GM18498 (cell line): Measurements from ENCODE around the gene EFCAB6.

Experiments used
- ATAC-seq: cut with Tn5 transposase; IDR thresholded peaks from one replicate; pipeline ENCODE4 v1.9.1; 2021; ENCODE audit warnings: mild to moderate bottlenecking, moderate library complexity; ENCODE audit not compliant: unreplicated experiment

Gene EFCAB6

DNA sequence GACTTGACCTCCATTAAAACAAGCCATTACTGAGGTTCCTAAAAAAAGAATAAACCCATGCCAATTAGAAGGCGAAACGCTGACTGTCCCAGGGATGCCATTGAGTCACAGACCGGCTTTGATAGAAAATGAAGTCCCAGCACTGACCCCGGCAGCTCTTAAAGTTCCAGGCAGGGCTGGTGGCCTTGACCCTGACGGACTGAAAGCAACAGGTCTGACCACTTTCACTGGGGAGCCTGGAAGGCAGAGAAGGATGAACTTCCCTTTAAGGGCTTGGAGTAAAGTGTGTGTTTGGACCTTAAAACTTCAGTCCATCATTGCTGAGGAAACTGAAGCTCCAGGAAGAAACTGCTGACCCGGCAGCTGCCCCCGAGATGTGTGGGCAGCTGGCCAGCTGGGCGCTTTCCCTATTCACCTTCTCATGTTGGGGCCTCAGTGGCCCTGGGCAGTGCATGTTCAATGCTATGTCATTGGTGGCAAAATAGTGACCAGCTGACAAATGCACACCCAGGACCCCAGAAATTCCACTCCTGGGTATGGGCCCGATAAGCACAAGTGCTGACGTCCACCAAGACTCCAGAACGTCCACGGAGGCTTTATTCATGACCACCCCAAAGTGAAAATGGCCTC is 18.9 kb upstream of the EFCAB6 start:
- no peak for ATAC-seq

DNA sequence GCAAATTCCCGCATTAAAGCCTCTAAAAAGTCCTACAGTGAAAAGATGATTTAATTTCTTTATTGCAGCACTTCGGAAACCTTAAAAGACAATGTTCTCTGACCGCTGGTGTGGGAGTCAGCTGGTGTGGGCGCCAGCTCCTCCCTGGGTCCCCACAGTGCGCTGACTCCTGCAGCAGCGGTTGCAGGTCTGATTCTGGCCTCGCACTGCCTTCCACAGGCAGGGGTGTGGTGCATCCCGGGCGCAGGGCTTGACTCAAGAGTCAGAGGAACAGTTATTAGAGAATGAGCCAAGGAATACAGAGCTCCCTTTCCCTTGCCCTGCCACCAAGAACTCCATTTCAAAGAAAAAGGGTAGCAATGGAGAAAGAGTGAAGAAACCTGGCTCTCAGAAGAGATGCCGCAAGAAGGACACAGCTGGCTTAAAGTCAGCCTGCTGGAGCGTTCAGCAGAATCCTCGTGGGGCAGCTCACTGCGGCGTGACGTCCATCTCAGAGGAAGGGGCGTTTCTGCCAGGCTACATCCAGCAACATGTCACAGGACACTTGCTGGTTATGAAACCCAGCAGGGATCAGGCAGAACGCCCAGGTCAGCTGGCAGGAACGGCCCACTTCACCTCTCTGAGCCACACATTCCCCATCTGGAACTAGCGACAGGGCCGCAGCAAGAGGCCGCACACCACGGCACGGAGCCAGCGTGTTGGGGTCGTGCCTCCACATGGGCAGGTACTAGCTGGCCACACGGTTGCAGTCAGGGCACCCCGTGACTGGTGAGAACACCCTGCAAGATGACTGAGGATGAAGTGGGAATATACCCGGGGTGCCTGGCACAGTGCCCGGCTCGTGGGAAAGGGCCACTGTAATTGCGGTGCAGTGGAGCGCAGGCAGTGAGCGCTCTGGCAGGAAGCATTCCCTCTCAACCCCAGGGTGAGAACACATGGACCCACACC is 18.1 kb upstream of the EFCAB6 start:
- no peak for ATAC-seq

DNA sequence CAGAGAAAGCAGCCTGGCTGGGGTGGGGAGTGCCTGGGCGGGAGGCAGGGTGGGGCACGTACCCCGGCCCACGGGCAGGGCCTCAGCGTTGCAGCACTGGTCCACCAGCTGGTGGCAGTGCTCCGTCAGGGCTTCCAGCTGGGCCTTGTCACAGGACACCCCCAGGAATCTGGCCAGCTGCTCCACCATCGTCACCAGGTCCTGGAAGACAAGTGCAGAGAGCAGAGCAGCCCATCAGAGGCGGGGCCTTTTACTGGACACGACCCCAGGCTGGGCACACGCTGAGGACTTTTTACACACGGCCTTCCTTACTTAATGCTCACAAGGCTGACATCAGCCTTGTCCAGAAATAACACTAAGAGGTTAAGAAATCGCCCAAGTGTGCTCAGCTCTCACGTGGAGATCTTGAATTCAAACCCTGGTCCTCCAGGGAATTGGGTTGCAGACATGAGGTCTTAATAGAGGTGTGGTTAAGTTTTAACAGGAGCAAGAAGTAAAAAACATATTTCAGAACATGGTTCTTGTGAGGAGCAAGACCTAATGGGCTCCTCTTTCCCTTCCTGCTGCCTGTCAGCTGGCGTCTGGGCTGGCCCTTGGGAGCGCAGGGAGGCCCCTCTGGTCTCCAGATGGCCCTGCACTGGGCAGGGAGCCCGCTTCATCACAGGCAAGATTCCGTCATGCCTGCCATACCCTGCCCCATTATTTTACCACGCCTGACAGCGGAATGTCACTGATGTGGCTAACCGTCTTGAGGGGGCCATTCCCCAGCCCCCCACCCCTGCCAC is 17.1 kb upstream of the EFCAB6 start:
- ATAC-seq, result no peak

DNA sequence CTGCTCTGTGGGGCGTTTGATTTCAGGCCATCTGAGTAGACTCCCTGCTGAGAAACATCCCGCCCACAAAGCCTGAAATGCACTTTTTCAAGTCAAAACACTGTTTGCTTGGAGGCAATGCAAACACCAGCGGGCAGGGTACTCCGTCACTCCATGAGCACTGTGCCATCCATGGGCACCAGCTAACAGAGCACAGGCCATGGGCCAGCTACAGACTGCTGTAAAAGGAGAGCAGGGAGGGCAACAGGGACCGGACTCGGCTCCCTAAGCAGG is 16.6 kb upstream of the EFCAB6 start:
- no peak for ATAC-seq

DNA sequence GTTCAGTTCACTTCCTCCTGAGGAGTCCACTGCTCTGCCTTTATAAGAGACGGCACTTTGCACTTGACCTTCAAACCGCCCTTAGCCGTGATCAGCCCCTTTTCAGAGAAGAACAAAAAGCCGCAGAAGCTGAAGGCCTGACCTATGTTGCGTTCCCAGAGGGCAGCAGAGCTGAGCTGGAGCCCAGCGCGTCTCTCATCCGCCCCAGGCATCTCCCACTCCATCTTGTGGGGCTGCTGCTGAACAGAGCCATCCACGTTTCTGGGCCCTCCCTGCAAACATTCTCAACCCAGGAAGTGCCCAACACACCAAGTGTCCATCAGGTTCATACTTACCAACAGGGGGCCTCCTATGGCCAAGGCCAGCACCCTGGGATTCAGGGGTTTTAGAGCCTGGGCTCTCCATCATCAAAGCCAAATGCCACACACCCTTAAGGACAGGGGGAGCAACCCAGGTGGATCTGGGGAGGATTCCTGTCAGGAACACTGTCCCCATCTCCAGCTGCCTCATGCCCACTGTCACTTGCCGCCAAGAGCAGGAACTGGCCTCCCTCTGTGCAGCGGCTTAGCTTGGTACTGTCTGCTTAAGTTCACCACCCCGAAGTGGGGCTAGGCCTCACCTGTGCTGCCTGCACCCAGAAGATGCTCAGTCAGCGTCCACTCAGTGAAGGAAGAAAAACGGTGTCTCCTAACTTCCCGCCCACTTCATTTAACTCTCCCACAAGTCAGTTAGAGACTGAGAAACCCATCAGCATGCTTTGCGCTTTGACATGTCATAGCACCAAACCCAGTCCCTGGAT is 16.0 kb upstream of the EFCAB6 start:
- no peak for ATAC-seq

DNA sequence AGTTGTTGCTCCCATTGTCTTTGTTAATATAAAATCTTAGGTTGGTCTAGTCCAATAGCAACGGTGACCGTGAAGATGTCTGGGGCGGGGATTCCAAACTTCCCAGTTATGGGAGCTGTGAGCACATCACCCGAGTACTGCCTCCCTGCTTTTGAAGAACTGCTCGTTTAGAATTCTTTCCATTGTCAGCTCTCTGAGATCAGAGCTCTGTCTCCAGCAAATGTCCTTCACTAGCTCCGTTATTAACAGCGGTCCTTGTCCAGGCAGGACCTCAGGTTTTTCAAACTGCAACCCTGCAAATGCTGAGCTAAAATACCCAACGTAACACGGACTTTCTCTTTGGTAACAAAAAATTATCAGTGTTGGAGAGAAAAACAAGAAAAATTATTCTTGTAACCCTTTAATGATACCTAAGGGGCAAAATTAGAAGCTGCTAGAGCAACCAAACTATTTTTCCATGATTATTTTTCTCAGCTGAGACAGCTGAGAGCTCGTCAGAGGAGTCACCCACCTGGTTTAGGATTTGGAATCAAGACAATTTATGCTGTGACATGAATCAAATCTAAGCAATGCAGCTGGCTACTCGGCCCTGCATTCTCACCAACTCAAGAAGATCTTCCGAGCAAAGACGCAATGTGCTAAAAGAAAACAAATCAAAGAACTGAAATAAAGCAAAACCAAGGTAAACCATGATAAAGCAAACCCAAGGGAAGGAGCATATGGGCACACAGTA is 15.1 kb upstream of the EFCAB6 start:
- no peak for ATAC-seq

DNA sequence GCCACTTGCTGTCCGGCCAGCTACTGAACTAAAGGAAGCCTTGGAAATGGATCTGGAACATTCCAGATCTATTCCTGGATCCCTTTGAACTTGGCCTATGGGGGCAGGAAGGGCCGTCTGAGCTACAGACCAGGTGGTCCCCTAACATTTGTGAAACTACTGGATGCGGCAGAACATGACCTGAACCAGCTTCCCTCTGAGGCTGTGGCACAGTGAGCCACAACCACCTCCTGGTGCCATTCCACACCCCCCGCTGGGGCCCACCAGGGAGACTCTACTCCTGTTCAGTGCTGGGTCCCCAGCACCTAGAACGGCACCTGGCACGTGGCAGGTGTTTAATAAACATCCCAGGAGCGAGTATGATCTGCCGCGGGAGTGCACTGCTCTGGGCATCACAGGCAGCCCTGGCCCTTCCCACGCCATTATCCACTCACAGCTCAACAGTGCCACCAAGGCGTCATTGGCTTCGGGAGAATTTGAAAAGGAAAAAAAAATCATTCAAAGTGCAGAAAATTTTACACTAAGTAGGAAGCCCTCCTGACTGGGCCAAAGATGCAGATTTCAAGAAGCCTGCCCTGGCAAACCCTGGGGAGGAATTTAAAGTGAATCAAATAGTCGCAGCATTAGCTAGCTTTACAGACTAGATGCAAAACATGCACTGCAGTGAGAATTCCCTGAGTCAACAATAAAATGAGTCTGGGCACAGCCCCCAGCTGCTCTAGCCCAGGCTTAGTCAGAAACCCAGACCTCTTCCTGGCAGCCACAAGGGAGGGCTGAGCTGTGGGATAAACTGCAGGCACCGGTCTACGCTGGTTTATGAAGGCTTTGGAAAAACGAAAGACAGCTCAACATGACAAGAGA is 14.3 kb upstream of the EFCAB6 start:
- ATAC-seq, result no peak

DNA sequence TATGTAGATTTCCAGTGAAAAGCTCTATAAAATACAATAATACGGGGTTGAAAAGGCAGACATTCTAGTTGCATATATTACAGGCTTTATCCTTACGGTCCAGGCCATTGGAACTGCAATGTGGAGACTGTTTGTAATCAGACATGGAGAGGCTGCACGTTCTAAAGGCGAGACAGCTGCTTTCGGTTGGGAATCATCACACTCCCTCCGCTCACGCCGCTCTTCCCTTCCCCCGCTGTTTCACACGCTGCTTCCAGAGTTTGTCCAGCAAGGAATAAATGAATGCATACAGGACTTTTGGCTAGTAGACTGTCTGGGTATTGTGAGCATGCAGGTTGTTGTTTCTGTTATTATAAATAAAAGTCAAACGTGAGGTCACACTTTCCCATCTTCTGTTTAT is 13.5 kb upstream of the EFCAB6 start:
- no peak for ATAC-seq

DNA sequence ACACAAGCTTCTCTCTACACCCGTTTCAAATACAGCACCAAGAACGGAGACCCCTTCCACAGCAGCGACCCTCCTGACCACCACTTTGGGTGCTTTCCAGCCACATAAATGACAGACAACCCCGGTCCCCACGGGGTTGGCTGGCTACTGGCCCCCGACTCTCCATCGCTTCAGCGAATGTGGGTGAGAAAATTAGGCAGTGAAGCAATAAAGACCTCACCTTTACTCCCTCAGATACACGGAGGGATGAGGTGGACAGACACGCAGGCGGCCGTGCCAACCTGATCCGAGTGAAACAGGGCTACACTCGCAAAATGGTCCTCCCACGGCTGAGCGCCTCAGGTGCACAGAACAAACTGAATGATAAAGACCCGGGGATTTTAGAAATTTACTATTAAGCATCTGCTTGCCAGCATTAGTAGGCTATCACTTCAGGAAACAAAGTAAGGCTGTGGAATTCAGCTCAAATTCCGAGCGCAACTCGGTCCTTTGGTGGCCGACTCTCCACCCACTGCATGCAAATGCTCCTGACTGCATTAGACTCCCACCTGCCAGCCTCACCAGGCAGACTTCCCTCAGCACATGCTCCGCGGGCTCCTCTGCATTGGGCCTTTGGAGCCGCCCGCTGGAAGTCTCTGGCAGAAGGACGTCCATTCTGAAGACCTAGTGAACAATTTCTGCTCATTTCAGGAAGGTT is 12.8 kb upstream of the EFCAB6 start:
- no peak for ATAC-seq

DNA sequence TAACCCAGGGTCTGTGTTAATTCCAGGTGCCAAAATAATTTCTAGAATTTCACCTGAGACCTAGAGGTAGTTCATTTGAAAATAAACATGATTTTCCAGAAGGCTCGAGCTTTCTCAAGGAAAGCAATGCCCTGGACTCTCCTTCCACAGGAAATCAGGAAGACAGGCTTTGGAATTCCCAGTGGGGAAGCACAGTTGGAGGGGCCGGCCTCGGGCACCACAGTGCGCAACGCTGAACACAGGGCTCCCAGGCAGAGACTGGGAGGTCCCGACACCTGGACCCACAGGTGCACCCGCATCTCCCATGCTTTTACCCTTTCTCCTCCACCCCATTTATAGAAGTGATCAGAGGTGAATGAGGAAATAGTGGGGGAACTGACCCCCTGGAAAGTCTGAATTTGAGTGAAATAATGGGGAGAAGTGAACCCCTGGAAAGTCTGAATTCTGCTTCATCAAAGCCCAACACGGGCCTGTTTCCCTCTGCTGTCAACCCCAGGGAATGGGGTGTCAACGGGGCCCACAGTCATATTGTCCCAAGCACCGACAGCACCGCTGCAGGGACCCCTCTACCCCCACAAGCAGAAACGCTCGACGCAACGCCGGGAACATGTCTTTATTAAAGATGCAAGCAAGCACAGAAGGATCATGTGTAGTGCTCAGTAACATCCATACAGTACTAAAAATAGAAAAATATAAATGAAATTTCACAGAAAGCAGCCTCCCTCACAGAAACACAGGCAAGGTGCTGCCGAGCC is 12.0 kb upstream of the EFCAB6 start:
- no peak for ATAC-seq

DNA sequence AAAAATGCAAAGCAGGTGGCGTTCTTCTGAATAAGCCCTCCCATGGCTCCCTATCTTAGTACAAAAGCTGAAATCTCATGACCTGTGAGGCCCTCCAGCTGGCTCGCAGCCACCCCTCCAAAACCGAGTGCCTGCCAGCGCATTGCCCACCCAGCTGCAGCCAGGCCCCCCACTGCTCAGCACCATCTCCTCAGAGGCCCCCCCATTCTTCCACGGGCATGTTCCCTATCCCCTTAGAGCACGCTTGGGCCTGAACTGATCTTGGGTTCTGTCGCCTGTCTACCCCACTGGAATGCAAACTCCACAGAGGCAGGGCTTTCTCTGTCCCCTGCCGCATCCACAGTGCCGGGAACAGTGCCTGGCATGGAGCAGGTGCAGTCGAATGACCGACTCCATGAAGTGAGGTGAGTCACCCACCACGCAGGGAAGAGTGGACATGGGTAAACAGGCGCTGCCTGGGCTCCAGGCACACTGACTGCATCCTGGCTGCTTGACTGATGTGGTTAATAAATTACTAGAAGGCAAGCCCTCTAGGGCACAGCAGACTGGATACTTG is 11.3 kb upstream of the EFCAB6 start:
- no peak for ATAC-seq

DNA sequence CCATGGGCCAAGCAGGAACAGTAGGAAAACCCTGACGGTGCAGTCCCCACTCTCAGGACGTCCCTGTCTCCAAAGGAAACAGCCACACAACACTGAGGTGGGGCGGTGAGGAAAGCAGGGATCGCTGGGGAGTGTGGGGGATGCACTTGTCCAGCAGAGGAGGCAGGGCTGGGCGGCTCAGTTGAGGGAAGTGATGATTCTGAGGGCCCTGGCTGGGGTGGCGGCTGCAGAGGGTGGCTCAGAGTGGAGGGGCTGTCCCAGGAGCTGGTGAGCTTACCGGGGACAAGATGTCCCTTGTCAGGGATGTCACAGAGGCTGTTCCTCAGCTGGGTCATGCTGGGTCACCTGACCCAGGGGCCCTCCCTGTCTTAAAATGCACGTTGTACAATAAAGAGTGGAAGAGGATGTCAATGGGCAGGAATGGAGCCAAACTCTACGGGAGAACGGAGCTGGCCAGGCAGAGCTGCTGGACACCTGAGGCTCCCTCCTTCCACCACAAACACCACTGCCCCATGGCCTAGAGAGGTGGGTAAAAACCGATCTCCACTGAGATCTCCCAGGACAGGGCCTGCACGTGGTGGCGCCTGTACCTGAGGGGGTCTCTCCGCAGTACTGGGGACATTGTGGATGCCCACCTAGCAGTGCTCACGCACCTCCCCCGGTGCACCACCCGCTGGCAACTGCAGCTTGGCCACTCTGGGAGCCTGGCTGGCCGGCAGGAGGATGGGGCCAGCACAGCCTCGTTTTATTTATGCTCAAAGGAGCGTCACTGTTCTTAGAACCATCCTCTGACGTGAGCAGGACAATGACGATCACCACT is 9.7 kb upstream of the EFCAB6 start:
- ATAC-seq, result no peak

DNA sequence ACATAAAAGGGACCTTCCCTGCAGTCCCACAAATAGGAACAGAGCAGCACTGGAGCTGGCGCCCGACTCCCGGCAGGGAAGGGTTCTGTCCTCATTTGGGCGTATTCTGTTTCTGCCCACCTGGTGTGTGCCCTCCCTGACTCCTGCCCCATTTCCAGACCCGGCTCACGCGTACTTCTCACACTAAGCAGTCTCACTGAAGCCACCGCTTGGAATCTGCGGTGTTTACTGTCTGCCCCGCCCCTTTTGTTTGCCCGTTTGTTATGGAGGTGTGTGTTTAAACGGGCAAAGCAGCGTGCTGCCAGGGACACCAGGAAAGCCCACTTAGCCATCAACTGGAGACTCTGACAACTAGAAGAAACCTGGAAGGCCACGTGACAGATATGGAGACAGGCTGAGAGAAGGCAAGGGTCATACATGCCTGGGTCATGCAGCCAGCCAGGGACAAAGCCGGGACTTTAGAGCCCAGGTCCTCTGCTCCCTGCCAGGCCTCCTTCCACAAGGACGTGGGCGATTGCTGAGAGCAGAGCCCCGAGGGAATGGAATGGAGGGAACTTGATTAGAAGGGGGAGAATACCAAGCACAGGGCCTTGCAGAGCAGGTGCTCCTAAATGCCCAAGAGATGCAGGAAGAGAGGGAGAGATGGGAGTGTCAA is 8.7 kb upstream of the EFCAB6 start:
- ATAC-seq, result no peak

DNA sequence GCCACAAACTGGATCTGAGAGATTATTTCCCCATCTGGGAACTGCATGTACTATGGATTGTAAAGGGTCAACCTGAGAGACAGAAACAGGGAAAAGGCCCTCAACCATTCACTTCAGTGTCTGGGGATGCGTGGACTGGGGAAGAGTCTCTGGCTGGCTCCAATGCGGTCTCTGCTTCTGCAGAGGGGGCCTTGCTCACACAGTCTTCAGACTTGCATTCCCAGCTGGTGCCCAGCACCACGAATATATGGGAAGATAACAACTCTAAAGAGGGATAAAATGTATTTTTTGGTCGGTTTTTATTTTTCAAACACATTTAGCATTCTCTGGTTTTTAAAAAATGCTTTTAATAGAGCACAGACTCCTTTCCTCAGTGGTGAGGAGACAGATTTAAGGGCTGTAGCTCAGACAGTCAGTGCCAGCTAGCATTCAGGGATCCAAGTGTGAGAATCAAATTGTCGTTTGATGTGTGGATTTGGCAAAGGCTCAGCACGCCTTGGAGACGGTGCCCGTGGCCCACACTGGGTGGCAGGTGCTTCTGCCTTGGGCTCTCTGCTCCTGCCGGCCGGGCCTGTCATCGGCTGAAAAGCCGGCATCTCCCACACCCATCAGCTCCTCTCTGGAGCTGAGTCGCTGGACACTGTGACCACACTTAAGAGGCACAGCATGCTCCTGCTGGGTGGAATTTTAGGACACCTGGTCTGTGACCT is 8.0 kb upstream of the EFCAB6 start:
- no peak for ATAC-seq

DNA sequence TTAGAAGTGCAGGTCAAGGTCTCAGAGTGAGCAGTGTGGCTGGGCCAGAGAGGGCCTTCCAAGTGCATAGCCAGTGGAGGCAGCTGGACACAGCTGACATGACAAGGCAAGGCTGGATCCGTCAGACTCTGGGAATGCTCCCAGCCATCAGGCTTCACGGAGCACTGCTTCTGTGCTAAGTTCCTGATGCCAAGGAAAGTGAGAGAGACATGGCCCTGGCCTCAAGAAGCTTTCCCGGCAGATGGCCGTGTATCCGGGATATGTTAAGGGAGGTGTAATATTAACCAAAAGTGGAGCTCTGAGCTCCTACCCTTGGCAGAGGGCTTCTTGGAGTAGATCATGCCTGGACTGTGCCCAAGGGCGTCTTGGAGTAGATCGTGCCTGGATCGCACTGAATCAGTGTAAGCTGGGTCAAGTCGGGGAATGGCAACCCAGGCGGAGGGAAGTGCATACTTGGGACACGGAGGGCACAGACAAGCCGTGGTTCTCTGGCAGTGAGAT is 7.4 kb upstream of the EFCAB6 start:
- ATAC-seq, result no peak

DNA sequence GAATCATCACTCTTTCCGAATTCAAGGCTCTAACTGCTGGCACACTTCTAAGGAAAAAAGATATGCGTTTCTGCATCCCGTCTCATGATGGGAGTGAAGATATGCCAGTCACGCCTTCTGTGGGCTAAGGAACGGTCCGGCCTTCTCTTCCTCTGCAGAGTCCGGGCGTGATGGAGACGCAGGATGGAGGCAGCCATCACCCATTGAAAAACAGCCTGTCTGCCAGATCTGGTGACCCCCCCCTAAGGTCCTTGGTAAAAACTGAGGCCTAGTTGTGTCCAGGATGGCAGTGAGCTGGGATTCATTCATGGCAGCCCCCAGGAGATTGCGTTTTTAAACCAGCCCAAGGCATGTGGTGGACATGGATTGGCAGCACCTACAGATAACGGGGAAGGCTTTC is 6.9 kb upstream of the EFCAB6 start:
- no peak for ATAC-seq
